Hepatocyte (in vitro differentiated cells): Measurements from ENCODE around the gene DVL2. TPM values are rescaled to one million over a fixed set of nuclear protein-coding genes. Genes with fewer than 3 reads are reported as not detected.

Experiments
- DNase-seq: peaks from one replicate; pipeline ENCODE4 v3.0.0-alpha.2; 2016; ENCODE audit warnings: low spot score
- H2AFZ ChIP-seq: fragments of 200-600 bp; sonication (generic); 2 replicates; pipeline ENCODE4 v1.6.0; 2016; ENCODE audit warnings: antibody characterized with exemption, mild to moderate bottlenecking
- H3K27ac ChIP-seq: fragments of 200-600 bp; sonication (generic); 2 replicates; pipeline ENCODE4 v1.5.1; 2016; ENCODE audit warnings: mild to moderate bottlenecking
- H3K27me3 ChIP-seq: fragments of 200-600 bp; sonication (generic); 2 replicates; pipeline ENCODE4 v1.6.1; 2016
- H3K36me3 ChIP-seq: fragments of 200-600 bp; sonication (generic); replicated peaks from 2 replicates; pipeline ENCODE4 v1.5.1; 2016; ENCODE audit warnings: low read depth; ENCODE audit not compliant: insufficient read depth
- H3K4me1 ChIP-seq: fragments of 200-600 bp; sonication (generic); 2 replicates; pipeline ENCODE4 v1.5.1; 2016; ENCODE audit warnings: mild to moderate bottlenecking, moderate library complexity; ENCODE audit not compliant: insufficient read depth
- H3K4me2 ChIP-seq: fragments of 200-600 bp; sonication (generic); 2 replicates; pipeline ENCODE4 v1.6.0; 2016
- H3K4me3 ChIP-seq: fragments of 200-600 bp; sonication (generic); 2 replicates; pipeline ENCODE4 v1.5.1; 2016; ENCODE audit warnings: mild to moderate bottlenecking
- H3K79me2 ChIP-seq: fragments of 200-600 bp; sonication (generic); 2 replicates; pipeline ENCODE4 v1.6.0; 2017; ENCODE audit warnings: mild to moderate bottlenecking
- H3K9me2 ChIP-seq: fragments of 200-600 bp; sonication (generic); replicated peaks from 2 replicates; pipeline ENCODE4 v1.6.0; 2017; ENCODE audit warnings: mild to moderate bottlenecking; ENCODE audit not compliant: insufficient read depth
- H3K9me3 ChIP-seq: fragments of 200-600 bp; sonication (generic); 2 replicates; pipeline ENCODE4 v1.5.1; 2016; ENCODE audit warnings: low read depth, mild to moderate bottlenecking
- H4K20me1 ChIP-seq: fragments of 200-600 bp; sonication (generic); 2 replicates; pipeline ENCODE4 v1.6.0; 2016; ENCODE audit warnings: mild to moderate bottlenecking; ENCODE audit not compliant: insufficient read depth, poor library complexity, severe bottlenecking
- CTCF ChIP-seq: fragments of 200-600 bp; sonication (generic); IDR thresholded peaks from 2 replicates; pipeline ENCODE4 v1.5.1; 2016; ENCODE audit warnings: antibody characterized with exemption, mild to moderate bottlenecking; ENCODE audit not compliant: poor library complexity
- EZH2 ChIP-seq: fragments of 200-600 bp; sonication (generic); IDR thresholded peaks from 2 replicates; pipeline ENCODE4 v1.6.1; 2016; ENCODE audit warnings: antibody characterized with exemption, mild to moderate bottlenecking, borderline replicate concordance
- EZH2phosphoT487 ChIP-seq: fragments of 200-600 bp; sonication (generic); IDR thresholded peaks from one replicate; pipeline ENCODE4 v1.6.1; 2018; ENCODE audit warnings: antibody characterized with exemption, mild to moderate bottlenecking, low read depth, moderate library complexity; ENCODE audit not compliant: unreplicated experiment, severe bottlenecking
- WGBS: methylation state at CpG from one replicate; pipeline ENCODE4 v1.1.6; 2016; ENCODE audit warnings: low lambda C conversion rate; ENCODE audit errors: missing lambda C conversion rate; 5-methylcytosine and 5-hydroxymethylcytosine counted together
- polyA plus RNA-seq: library from polyadenylated mRNA; unstranded; fragments of >200 nt; fragmentation: Nextera tagmentation; extraction: Ambion mirVana; gene quantifications from 2 replicates; pipeline ENCODE4 v1.2.1, GENCODE V29; 2016
- total RNA-seq: library from RNA; depleted of rRNA; stranded (reverse); fragments of >200 nt; gene quantifications from 2 replicates; pipeline ENCODE4 v1.2.3, GENCODE V29; 2014

Gene DVL2
- total and polyA plus RNA-seq, 2 experiments from 2014 or later = 62.1 to 74.7 TPM

- Histone ChIP-seq H3K27ac (peak overlapping the region; percentile 97), H3K36me3 (no peaks in the 10 kb centered on the region), H3K4me1 (peaks cover 40% of the 10 kb centered on the region), H3K4me2 (peak overlapping the region; percentile 92), H4K20me1 (peaks cover 21% of the 10 kb centered on the region), H3K79me2 (peaks cover 84% of the 10 kb centered on the region), H3K9me2 (no peaks in the 10 kb centered on the region), H3K4me3 (no peak overlapping the region), H2AFZ (no peak overlapping the region), H3K9me3 (no peaks in the 10 kb centered on the region), H3K27me3 (no peaks in the 10 kb centered on the region)
- TF ChIP-seq CTCF (no peak), EZH2 (no peak), EZH2phosphoT487 (no peak)
- peak; percentile 73 for DNase-seq
- WGBS = 84% methylated on average over 22 of the region's 22 CpGs
Measured at GRCh38 chr17:7235693-7236665, 1.7 kb upstream of the DVL2 start.

- H3K4me2 ChIP-seq = peak overlapping the region; percentile 92
- H3K36me3 ChIP-seq = no peaks in the 10 kb centered on the region
- 4% methylated on average over 9 of the region's 9 CpGs for WGBS
- no peaks in the 10 kb centered on the region for H3K9me3 ChIP-seq
- TF ChIP-seq EZH2 = no peak
- no peak for TF ChIP-seq EZH2phosphoT487
- TF ChIP-seq CTCF = no peak
- peaks cover 37% of the 10 kb centered on the region for H4K20me1 ChIP-seq
- peak overlapping the region; percentile 43 for H2AFZ ChIP-seq
- no peaks in the 10 kb centered on the region for H3K9me2 ChIP-seq
- H3K79me2 ChIP-seq = peaks cover 90% of the 10 kb centered on the region
- peaks cover 29% of the 10 kb centered on the region for H3K4me1 ChIP-seq
- no peaks in the 10 kb centered on the region for H3K27me3 ChIP-seq
- peak overlapping the region; percentile 97 for H3K27ac ChIP-seq
- DNase-seq = no peak
- peak overlapping the region; percentile 88 for H3K4me3 ChIP-seq
Measured at GRCh38 chr17:7233701-7234082, 625 bp downstream of the DVL2 start.

- Histone ChIP-seq H3K79me2 (peaks cover 81% of the 10 kb centered on the region), H3K9me2 (no peaks in the 10 kb centered on the region), H4K20me1 (peaks cover 40% of the 10 kb centered on the region), H2AFZ (no peak overlapping the region), H3K27ac (peak overlapping the region; percentile 12), H3K27me3 (no peaks in the 10 kb centered on the region), H3K4me1 (peaks cover 30% of the 10 kb centered on the region), H3K4me3 (peak overlapping the region; percentile 34), H3K9me3 (no peaks in the 10 kb centered on the region), H3K36me3 (no peaks in the 10 kb centered on the region), H3K4me2 (peak overlapping the region; percentile 92)
- DNase-seq = no peak
- TF ChIP-seq CTCF = no peak
- TF ChIP-seq EZH2 = no peak
- no peak for TF ChIP-seq EZH2phosphoT487
- 84% methylated on average over 5 of the region's 5 CpGs for whole genome bisulfite sequencing
Measured at GRCh38 chr17:7232114-7232513, 2.2 kb downstream of the DVL2 start.
